COR-L47 (cell line): Measurements from ENCODE around the gene RNF43.

ENCODE experiments used
- DNase-seq: peaks from one replicate; lab custom pipeline; 2025; lab: John Stamatoyannopoulos, UW

The RNF43 gene

GRCh38 chr17:58381124-58382035 is 36.0 kb downstream of the RNF43 start:
- no peak for DNase-seq

- no peak for DNase-seq
Measured at GRCh38 chr17:58380207-58381123, 36.9 kb downstream of the RNF43 start.

DNA sequence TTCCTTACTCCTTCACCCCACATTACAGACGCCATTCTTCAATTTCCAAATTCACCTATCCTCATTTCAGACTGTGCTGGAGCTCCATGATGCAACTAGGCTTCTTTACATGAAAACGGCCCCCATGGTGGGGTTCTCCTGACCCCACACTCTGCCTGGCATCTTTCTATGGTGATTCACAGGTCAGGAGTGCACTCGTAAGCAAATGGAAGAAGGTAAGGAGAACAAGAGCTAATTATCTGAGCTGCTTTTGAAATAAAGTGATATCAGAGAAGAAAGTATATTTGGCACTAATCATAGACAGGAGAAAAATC is 37.9 kb downstream of the RNF43 start:
- DNase-seq = no peak

- no peak for DNase-seq
Measured at GRCh38 chr17:58378733-58379510, 38.4 kb downstream of the RNF43 start.

GRCh38 chr17:58377661-58378060 is 39.7 kb downstream of the RNF43 start:
- DNase-seq = no peak

DNA sequence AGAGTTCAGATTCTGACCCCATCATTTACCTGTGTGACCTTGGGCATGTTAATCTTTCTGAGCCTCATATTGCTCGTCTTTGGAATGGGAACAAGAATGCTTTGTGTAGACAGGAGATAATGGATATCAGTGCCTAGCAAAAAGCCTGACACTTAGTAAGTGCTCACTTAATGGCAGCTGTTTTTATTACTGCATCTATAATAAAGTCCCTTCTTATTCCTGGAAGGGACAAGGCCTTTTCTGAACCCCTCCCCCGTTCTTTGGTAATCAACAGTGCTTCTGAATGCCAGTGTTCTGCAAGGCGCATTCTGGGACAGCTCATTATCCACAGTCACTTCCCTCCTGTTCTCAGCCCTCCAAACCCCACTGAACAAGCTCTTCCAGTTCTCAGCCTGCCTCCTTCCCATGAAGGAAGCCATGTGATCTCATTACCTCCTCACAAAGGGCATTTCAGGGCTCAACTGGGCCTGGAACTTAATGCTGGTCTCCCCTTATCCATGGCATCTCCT is 40.2 kb downstream of the RNF43 start:
- no peak for DNase-seq

DNA sequence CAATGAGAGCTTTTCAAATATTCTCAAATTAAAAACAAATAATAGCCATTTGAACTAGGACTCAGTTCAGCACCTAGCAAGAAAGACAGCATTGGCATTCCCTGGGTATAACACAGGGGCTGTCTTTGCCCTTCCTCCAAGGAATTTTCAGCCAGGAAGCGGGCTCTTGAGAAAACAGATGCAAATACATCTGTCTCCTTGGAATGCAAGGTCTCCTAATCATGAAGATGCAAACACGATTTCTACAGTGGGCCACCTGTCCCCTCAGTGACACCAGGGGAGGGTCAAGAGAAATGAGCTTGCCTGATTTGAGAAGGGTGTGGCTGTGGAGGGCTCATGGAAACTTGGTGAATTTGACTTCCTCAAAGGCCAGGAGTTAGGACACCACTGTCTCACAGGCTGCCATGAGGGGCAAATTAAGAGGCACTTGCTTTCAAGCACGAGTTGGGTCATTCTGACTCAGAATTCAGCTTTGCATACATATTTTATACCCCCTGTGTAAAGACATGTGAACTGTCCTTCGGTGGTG is 40.8 kb downstream of the RNF43 start:
- DNase-seq = no peak

DNA sequence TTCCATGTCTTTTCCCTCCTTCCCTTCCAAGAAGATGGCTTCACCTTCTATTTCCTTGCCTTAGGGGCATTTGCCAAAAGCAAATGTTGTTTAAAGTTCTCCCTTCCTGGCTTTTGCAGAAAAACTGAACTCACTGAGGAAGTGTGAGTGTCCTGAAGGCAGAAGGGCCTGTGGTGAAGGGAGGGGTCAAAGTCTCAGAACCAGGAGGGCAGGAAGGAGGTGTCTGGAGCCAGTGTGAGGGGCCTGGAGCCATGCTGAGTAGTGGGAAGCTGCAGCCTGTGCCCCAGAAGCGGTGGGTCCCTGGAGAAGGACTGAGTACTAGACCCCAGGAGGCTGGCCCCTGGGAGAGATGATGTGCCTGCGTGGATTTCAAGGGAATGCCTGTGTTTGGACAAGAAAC is 41.5 kb downstream of the RNF43 start:
- no peak for DNase-seq

DNA sequence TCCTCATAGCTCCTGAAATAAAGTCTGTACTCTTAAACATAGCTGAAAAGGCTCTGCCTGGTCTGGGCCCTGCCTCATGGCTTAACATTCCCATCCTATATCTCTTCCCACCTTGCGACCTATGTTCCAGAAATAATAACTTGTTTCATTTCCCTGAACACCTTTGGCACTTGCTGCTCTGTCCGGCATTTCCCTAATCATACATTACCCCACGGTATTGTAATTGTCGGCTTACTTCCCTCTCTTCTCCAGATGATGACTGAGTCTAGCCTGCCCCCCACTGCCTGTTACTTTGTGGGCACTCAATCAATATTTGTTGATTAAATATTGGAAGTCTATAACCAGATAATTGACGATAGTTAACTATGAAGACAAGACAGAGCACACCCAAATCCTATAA is 42.1 kb downstream of the RNF43 start:
- no peak for DNase-seq

- no peak for DNase-seq
Measured at GRCh38 chr17:58373923-58374322, 43.4 kb downstream of the RNF43 start.

DNA sequence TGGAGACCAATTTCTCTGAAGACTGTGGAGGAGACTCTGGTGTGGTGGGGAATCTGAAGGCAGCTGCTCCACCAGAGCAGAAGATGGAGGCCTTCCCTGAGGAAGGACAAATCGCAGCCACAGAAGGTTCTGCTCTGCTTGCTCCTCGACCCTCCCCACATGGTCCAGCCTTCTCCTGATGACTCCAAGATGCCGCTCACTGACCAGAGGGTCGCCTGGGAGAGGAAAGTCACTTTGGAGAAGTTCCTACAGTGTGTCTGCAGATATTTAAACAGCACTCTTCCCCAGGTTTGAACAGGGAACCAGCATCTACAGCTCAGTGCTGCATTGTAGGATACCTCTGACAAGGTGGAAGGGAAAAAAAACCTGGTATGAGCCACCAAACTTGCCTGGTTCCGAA is 44.3 kb downstream of the RNF43 start:
- DNase-seq = no peak

- DNase-seq = no peak
Measured at GRCh38 chr17:58371300-58371950, 45.9 kb downstream of the RNF43 start.

DNA sequence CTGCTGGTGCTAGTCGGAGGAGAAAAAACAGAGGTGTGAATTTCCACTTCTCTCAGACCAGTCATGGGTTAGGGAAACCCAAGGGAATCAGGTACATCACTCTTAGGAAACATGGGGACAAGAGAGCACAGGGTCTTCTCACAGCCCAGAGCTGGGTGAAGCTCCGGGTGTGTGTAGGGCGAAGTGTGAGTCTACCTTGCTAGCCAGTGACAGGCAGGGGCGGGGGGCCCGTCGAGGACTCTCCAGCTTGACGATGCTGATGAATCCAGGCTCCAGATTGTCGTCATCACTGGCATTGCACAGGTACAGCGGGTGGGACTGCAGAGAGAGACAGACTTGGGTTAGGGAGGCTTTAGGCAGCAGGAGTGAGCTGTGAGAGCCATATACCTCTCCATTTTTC is 46.6 kb downstream of the RNF43 start:
- no peak for DNase-seq

DNA sequence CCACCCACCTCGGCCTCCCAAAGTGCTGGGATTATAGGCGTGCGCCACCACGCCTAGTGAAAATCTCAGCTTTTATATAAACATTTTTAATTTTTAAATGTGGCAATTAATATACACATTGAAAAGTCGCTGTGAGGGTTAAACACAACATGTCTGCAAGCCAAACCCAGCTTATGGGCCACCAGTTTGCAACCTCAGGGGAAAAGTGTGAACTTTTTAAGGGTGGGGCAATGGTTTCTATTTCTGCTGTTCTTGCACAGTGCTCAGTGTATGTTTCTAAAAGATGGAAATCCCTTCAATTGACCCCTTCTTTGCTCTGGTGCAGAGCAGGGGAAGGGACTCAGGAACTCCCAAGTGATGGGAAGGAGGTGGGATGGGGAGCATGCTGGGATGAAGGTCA is 47.0 kb downstream of the RNF43 start:
- no peak for DNase-seq

DNA sequence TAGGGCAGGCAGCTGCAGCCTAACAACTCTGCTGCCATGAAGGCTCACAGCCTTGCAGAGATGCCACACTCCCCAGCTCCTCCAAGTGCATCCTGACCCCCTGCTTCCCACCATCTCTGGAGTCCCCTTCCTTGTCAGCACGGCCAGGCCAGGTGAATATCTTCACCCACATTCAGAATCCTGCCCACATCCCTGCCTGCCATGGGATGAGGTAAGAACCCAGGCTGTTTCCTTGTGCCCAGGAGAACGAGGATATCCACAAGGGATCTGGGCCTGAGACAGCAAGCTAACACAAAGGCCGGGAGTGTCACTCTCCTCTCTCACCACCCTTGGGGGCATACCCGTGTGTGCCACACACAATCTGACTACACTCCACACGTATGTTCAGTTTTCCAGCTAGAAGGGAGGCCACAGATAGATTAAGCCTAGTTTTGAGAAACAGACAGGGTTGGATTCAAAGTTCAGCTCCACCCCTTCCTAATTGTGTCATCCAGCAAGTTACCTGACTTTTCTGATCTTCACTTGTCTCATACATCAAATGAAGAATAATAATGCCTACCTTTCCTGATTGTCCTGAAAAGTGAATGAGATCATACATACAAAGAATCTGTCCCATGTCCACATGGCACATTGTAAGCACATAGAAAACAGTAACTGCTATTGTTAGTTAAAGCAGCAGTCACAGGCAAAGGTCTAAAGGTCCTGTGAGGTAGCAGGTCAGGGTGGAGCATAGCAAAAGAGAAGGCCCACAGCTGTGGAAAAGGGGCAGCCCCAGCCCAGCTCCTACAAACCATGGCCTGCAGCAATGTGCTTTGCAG is 47.9 kb downstream of the RNF43 start:
- no peak for DNase-seq

- DNase-seq = no peak
Measured at GRCh38 chr17:58368860-58369213, 48.5 kb downstream of the RNF43 start.
